ENCODE measurements around the gene NPAS4. TPM values are rescaled to one million over a fixed set of nuclear protein-coding genes. Genes with fewer than 3 reads are reported as not detected.

NPAS4 gene
- total RNA-seq, 1 donor from 2014 or later: not detected

- ATAC-seq: no peak
Measured at GRCh38 chr11:66473608-66474515, 53.0 kb downstream of the NPAS4 start.

GRCh38 chr11:66475349-66476172, 54.7 kb downstream of the NPAS4 start:
- ATAC-seq: no peak
- DNase-seq (ENCODE audit: low spot score): no peak

More at GRCh38 chr11:66473608-66474515, 53.0 kb downstream of the NPAS4 start:
- DNase-seq (ENCODE audit: low spot score): no peak

Other genes with a start within 250 kb of the NPAS4 start
- 5.6 TPM for gene KLC2, start 163.3 kb upstream of the NPAS4 start, total RNA-seq
- gene RAB1B, start 152.4 kb upstream of the NPAS4 start, total RNA-seq: 58.0 TPM
- 0.13 TPM for gene CNIH2, start 142.9 kb upstream of the NPAS4 start, total RNA-seq
- gene YIF1A, start 131.9 kb upstream of the NPAS4 start, total RNA-seq: 120 TPM
- gene TMEM151A, start 129.1 kb upstream of the NPAS4 start, total RNA-seq: 0.10 TPM
- 0.91 TPM for gene CD248, start 104.0 kb upstream of the NPAS4 start, total RNA-seq
- gene RIN1, start 84.6 kb upstream of the NPAS4 start, total RNA-seq: 0.93 TPM
- gene BRMS1, start 75.9 kb upstream of the NPAS4 start, total RNA-seq: 11.2 TPM
- gene B4GAT1, start 73.4 kb upstream of the NPAS4 start, total RNA-seq: 19.4 TPM
- gene SLC29A2, start 49.3 kb upstream of the NPAS4 start, total RNA-seq: 0.48 TPM
- gene MRPL11, start 17.8 kb downstream of the NPAS4 start, total RNA-seq: 28.5 TPM
- gene PELI3, start 45.9 kb downstream of the NPAS4 start, total RNA-seq: 4.8 TPM
- gene DPP3, start 59.4 kb downstream of the NPAS4 start, total RNA-seq: 24.4 TPM
- gene BBS1, start 89.6 kb downstream of the NPAS4 start, total RNA-seq: 11.6 TPM
- gene ZDHHC24, start 125.0 kb downstream of the NPAS4 start, total RNA-seq: 6.9 TPM
- not detected for gene ACTN3, start 125.9 kb downstream of the NPAS4 start, total RNA-seq
- gene CTSF, start 147.6 kb downstream of the NPAS4 start, total RNA-seq: 45.5 TPM
- gene CCDC87, start 172.0 kb downstream of the NPAS4 start, total RNA-seq: 0.10 TPM
- 68.5 TPM for gene CCS, start 172.2 kb downstream of the NPAS4 start, total RNA-seq
- gene RBM14, start 195.6 kb downstream of the NPAS4 start, total RNA-seq: 31.5 TPM
- gene RBM4, start 217.7 kb downstream of the NPAS4 start, total RNA-seq: 36.3 TPM

Data from left lobe of liver (tissue), 2 donors.